ENCODE measurements around the gene FOXP1.

Gene FOXP1

DNA sequence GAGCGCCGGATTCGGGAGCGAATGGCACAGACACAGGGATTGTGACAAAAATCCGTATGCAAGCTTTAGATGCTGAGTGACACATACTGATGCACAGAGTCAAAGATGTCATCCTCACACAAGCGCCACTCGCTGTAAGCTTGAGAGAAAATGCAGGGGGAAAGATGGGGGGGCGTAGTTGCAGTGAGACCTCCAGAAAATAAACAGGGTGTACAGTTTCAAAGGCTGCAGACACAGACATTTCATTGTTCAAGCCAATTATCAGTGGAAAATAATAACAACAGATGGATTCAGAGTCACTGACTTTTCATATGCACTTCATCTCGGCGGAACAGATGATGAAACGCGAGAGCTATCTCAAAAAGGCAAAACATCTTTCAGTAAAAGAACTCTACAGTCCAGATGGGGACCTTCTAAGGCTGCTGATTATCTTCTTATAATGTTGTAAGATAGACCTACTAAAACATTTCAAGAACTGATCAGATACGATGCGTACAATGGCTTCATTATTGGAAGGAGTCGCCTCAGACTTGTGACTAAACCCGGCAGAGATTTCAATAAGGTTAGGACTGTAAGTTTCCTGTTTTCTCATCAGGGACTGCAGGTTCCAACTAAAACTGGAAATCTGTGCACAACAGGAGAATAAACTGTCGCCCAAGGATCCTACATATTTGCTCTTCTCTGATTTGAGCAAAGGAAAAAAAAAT, 275.4 kb downstream of the FOXP1 start:
- Mint-ChIP-seq H3K4me1 (ENCODE audit: low read depth) (peaks cover 86% of the 10 kb centered on the region), H3K36me3 (peaks cover 12% of the 10 kb centered on the region), H3K27ac (peak overlapping the region; percentile 100), H3K27me3 (no peaks in the 10 kb centered on the region), H3K9me3 (ENCODE audit: low read depth) (no peaks in the 10 kb centered on the region), H3K4me3 (peak overlapping the region; percentile 88)

DNA sequence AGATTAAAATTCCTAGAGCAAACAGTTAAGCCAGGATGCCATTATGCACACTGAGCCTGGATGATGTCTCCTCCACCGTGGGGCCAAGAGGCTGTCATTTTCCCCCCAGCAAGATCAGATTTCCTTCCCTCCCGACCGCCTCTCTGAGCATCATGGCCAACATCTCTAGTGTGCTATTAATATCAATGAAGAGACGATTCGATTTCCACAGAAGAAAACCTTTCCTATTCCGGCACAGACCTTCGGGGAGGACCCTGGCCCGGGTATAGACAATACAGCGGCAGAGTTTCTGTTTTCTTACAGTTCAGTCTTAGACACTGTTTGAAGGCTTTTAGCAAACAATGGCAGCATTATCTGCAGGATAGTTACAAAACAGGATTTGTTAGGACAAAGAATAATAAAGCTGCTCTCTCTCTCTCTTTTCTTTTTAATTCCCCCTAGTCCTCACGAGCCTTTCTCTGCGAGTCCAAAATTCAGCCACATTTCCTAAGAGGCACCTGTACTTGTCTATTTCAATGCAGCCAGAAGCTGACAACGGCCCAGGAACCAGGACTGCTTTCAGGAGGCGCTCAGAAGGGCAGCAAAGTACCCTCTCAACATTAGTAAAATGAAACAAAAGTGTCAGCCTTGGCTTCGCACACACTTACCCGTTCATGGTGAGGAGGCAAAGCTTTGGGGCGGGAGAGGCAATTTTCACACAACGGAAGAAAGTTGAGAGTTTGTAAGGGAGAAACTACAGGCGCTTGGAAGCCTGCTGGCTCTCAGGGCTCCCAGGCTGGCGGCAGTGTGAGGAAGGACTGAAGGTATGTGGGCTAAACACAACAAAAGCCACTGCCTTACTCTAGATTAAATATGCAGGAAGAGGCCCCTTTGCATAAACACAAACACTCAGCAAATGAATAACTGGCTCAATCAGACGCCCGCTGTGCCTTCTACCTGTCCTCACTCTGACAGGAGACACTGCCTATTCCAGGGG, 278.0 kb downstream of the FOXP1 start:
- Mint-ChIP-seq H3K9me3 (ENCODE audit: low read depth) (no peaks in the 10 kb centered on the region), H3K4me3 (peak overlapping the region; percentile 100), H3K27ac (peak overlapping the region; percentile 100), H3K4me1 (ENCODE audit: low read depth) (peaks cover 88% of the 10 kb centered on the region), H3K36me3 (peaks cover 11% of the 10 kb centered on the region), H3K27me3 (no peaks in the 10 kb centered on the region)

DNA sequence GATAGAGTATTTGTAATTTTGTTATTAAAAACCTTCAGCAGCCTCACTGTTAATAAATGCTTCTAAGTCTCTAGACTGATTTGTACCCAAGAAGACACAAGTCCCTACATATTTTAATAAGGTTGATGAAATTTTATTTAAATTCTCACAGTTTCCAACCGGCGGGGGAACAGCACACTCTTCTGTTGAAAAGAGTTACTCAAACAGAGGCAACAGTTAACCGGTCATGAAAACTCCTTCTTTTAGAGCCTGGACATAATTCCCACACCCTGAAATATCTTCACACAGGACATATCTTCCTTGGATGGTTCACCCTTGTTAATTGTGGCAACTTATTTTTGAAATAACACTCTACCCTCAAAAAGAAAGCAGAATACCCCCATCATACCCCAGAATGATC, 278.8 kb downstream of the FOXP1 start:
- Mint-ChIP-seq H3K9me3 (ENCODE audit: low read depth) (no peaks in the 10 kb centered on the region), H3K36me3 (peaks cover 16% of the 10 kb centered on the region), H3K27me3 (no peaks in the 10 kb centered on the region), H3K27ac (peak overlapping the region; percentile 100), H3K4me3 (peak overlapping the region; percentile 100), H3K4me1 (ENCODE audit: low read depth) (peaks cover 88% of the 10 kb centered on the region)

DNA sequence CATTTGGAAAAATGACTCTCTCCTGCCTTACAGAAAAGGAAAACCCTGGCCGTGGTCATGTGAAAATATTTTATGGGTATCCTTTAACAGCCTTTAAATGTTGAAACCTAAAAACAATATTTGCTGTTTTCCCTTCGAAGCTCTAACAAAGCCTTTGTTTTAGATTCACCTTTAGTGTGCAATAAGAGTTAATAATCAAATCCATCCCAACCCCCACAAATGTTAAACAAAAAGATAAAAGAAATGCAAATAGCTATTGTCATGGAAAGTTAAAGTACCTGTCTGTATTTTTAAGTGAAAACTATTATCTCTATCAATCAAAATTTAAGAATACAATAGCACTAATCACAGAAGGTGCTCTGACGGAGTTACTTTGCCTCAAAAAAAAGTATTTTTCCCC, 279.3 kb downstream of the FOXP1 start:
- peak overlapping the region; percentile 100 for H3K27ac Mint-ChIP-seq
- peak overlapping the region; percentile 100 for H3K4me3 Mint-ChIP-seq
- no peaks in the 10 kb centered on the region for H3K27me3 Mint-ChIP-seq
- H3K36me3 Mint-ChIP-seq, result peaks cover 17% of the 10 kb centered on the region
- peaks cover 87% of the 10 kb centered on the region for H3K4me1 Mint-ChIP-seq (ENCODE audit: low read depth)
- no peaks in the 10 kb centered on the region for H3K9me3 Mint-ChIP-seq (ENCODE audit: low read depth)

DNA sequence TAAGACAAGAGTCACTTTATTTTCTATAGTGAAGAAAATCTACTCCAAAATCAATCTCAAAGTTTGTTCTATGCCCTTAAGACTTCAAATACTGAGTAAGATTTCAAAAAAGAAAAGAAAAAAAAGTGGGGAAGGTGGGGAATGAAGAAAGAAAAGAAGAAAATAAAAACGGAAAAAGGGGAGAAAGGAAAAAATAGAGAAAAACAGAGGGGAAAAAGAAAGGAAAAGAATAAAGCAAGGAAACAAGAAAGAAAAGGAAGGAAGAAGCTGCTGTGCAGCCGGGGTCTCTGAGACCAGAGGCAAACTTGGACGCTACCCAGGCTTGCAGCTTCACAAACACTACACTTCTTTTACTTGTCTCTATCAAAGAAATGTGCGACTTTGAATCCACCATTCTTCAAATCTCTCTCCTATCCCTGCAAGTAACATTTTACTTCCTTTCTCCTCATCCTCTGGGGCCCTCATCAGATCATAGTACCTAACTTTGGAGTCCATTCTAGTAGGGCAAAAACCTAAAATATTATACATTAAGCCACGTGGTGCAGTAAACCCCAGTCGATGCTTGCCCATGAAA, 279.8 kb downstream of the FOXP1 start:
- Mint-ChIP-seq H3K27ac (peak overlapping the region; percentile 100), H3K9me3 (ENCODE audit: low read depth) (no peaks in the 10 kb centered on the region), H3K36me3 (peaks cover 17% of the 10 kb centered on the region), H3K27me3 (no peaks in the 10 kb centered on the region), H3K4me1 (ENCODE audit: low read depth) (peaks cover 87% of the 10 kb centered on the region), H3K4me3 (peak overlapping the region; percentile 100)

DNA sequence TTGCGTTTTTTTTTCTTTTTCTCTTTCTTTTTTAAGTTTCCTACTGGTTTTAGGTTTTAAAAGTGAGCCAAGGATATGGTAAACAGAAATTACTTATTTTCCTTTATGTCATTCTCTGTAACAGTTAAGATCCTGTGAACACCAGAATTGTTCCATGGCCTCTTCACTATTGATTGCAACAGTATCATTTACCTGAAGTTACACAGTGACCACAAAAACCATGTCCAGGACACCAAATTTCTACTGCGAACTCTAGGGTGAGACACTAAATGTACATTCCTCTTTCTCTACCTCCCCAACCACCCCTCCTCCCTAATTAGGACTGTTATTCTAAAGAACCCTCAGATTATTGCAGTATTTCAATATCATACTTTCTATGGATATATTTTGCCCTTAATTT, 280.9 kb downstream of the FOXP1 start:
- H3K4me3 Mint-ChIP-seq, result peak overlapping the region; percentile 100
- H3K9me3 Mint-ChIP-seq (ENCODE audit: low read depth), result no peaks in the 10 kb centered on the region
- peaks cover 23% of the 10 kb centered on the region for H3K36me3 Mint-ChIP-seq
- no peaks in the 10 kb centered on the region for H3K27me3 Mint-ChIP-seq
- H3K4me1 Mint-ChIP-seq (ENCODE audit: low read depth), result peaks cover 84% of the 10 kb centered on the region
- H3K27ac Mint-ChIP-seq, result peak overlapping the region; percentile 100

DNA sequence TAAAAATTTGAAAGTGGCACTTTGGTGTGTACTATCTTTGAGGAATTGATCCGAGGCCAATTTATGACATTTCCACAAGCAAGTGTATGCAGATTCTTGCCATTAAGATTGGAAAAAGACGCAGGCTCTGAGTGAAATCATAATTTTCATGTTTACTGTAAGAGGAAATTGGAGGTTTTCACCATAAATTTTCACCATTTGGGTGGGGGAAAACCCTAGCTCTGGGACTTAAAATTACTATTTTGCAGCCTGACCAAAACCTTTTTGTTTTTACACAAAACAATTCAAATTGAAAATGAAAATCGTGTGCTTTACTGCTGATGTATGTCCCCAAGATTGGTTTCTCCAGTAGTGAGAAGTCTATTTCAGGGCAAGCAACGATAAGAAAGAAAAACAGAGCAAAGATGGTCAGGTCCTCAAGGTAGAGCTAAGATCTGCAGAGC, 282.6 kb downstream of the FOXP1 start:
- peaks cover 37% of the 10 kb centered on the region for H3K36me3 Mint-ChIP-seq
- peak overlapping the region; percentile 100 for H3K27ac Mint-ChIP-seq
- no peaks in the 10 kb centered on the region for H3K9me3 Mint-ChIP-seq (ENCODE audit: low read depth)
- no peaks in the 10 kb centered on the region for H3K27me3 Mint-ChIP-seq
- H3K4me3 Mint-ChIP-seq, result peak overlapping the region; percentile 100
- peaks cover 83% of the 10 kb centered on the region for H3K4me1 Mint-ChIP-seq (ENCODE audit: low read depth)

DNA sequence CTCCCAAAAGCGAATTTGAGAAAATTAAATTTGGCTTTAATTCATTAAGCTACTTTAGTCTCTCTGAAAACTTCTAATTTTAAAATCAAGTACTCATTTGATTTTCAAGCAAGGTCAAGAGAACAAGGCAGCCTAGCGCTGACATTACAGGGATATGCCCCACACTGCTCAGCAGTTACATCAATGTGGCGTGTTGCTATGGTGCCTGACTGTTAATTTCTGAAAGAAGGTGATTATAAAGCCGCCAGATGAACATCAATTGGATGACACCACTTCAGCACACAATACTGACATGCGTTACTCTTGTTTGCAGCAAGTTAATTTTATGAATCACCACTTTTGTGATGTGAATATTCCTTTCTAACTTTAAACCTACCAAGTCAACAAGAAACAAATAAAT, 284.4 kb downstream of the FOXP1 start:
- Mint-ChIP-seq H3K27ac (peak overlapping the region; percentile 100), H3K27me3 (no peaks in the 10 kb centered on the region), H3K9me3 (ENCODE audit: low read depth) (no peaks in the 10 kb centered on the region), H3K36me3 (peaks cover 43% of the 10 kb centered on the region), H3K4me3 (peak overlapping the region; percentile 100), H3K4me1 (ENCODE audit: low read depth) (peaks cover 88% of the 10 kb centered on the region)

DNA sequence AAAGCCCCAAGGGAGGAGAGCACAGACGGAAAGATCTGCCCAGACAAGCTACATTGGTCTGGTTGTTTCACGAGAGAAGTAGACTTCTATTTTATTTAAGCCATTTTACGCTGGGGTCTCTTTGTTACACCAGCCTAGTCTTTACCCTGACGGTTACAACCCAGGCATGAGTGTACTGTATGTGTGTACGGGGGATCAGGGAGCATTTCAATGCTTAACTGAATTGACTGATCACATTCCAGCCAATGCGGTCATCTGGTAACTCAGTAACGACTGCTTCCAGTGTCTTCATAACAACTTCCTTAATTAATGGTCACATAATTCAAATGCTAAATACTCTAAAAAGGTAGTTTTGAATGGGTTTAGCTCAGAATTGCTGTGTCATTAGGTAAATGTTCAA, 288.6 kb downstream of the FOXP1 start:
- Mint-ChIP-seq H3K4me3 (peak overlapping the region; percentile 11), H3K36me3 (peaks cover 49% of the 10 kb centered on the region), H3K27me3 (no peaks in the 10 kb centered on the region), H3K27ac (peak overlapping the region; percentile 100), H3K9me3 (ENCODE audit: low read depth) (no peaks in the 10 kb centered on the region), H3K4me1 (ENCODE audit: low read depth) (peaks cover 84% of the 10 kb centered on the region)

DNA sequence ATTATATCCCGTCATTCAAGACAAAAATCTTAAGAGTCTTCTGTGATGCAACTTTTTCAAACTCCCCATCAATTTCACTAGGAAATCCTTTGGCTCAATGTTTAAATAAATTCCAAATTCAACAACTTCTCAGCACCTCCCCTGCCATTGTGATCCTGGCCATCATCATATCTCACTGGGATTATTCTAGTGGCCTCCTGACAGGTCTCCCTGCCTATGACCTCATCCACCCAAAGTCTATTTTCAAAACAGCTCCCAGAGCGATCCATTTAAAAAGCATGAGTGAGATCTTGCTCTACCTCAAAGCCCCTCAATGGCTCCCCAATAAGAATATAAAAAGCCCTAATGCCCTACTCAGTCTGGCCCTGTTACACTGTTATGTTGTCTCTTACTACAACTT, 293.2 kb downstream of the FOXP1 start:
- H3K4me1 Mint-ChIP-seq (ENCODE audit: low read depth), result peaks cover 76% of the 10 kb centered on the region

DNA sequence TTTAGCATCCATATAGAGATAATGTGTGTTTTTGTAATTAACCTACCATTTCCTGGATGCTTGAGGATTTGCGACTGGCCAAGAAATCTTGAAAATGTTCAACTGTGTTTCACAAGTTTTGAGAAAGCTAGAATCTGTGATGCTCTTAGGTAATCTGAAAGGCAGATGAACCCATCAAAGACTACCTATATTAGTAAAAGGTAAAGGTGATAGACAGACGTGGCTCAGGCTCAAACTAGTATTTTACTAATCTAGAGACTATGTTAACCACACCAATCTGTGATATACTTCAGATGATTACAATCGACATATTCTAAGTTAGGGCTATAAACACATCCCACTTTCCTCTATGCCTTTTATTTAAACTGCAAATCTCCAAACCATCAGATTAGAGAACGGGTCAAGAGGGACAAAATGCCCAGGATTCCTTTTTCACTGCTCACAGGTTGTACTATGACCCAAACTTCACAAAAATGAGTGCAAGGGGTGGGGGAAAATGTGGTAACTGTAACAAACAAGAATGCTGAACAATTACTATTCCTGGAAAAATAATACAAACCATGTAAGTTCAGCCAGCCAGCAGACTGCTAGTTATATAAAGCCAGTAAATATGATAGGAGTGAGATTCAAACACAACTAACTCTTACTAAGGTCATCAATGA, 295.1 kb downstream of the FOXP1 start:
- H3K27me3 Mint-ChIP-seq, result no peaks in the 10 kb centered on the region
- H3K4me3 Mint-ChIP-seq, result peak overlapping the region; percentile 14
- H3K4me1 Mint-ChIP-seq (ENCODE audit: low read depth), result peaks cover 75% of the 10 kb centered on the region
- no peaks in the 10 kb centered on the region for H3K9me3 Mint-ChIP-seq (ENCODE audit: low read depth)
- H3K36me3 Mint-ChIP-seq, result peaks cover 23% of the 10 kb centered on the region
- peak overlapping the region; percentile 84 for H3K27ac Mint-ChIP-seq

More for the DNA sequence above, 293.2 kb downstream of the FOXP1 start:
- no peak overlapping the region for H3K4me3 Mint-ChIP-seq
- H3K36me3 Mint-ChIP-seq, result peaks cover 31% of the 10 kb centered on the region
- H3K9me3 Mint-ChIP-seq (ENCODE audit: low read depth), result no peaks in the 10 kb centered on the region
- H3K27me3 Mint-ChIP-seq, result no peaks in the 10 kb centered on the region
- peak overlapping the region; percentile 85 for H3K27ac Mint-ChIP-seq

DNA sequence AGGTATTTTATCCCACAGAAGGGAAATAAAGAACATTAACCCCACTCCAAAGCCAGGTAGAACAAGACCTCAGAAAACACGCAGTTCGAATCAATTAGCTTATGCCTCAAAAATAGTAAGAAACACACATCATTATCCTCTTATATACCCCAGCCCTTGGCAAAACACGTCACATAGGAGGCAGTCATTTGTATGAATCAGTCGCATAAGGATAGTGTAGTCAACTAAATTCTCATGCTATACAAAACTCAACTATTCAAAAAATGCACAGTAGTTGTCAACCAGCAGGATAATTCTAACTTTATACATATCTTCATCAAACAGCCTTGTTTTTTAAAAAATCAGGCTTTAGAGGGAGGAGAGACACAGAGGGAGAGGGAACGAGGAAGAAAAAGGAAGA, 298.4 kb downstream of the FOXP1 start:
- Mint-ChIP-seq H3K4me3 (peak overlapping the region; percentile 25), H3K36me3 (peaks cover 21% of the 10 kb centered on the region), H3K27ac (peak overlapping the region; percentile 91), H3K27me3 (no peaks in the 10 kb centered on the region), H3K9me3 (ENCODE audit: low read depth) (no peaks in the 10 kb centered on the region), H3K4me1 (ENCODE audit: low read depth) (peaks cover 73% of the 10 kb centered on the region)

DNA sequence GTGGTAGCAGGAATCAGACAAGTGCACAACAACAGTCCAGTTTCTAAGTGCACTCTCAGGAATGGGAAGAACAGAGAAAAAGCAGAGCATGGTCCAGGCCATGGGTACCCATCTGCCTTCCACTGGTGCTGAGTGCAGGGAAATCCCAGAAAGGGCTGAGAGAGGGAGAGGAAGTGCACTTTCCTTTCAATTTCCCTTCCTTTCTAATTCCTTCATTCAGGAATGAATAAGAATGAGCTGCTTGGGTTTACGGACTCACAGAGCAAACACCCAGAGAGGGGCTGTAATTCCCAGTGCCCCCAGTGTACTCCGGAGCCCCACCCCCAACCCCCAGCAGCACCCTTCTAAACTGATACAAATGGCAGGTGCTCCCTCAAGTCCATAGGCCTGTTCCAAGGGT, 300.6 kb downstream of the FOXP1 start:
- peak overlapping the region; percentile 82 for H3K27ac Mint-ChIP-seq
- H3K36me3 Mint-ChIP-seq, result peaks cover 14% of the 10 kb centered on the region
- peaks cover 69% of the 10 kb centered on the region for H3K4me1 Mint-ChIP-seq (ENCODE audit: low read depth)
- H3K27me3 Mint-ChIP-seq, result no peaks in the 10 kb centered on the region
- no peaks in the 10 kb centered on the region for H3K9me3 Mint-ChIP-seq (ENCODE audit: low read depth)
- no peak overlapping the region for H3K4me3 Mint-ChIP-seq

DNA sequence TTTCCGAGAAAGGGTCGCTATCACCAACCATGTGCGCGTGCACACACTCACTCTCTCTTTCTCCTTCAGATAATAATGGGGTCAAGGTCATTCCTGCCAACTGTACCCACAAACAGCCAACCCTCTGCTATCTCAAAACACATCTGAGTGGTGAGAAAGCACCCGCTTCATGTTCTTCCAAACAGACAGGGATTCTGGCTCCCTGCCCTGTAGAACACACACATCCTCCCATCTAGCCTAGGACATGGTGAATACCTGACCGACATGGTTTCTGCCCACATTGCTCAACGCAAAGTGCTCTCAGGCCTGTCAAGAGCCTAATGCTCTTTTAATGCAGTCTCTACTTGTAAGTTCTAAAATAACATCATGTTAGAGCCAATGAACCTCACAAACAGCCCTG, 302.2 kb downstream of the FOXP1 start:
- Mint-ChIP-seq H3K36me3 (peaks cover 11% of the 10 kb centered on the region), H3K27me3 (no peaks in the 10 kb centered on the region), H3K27ac (peak overlapping the region; percentile 89), H3K9me3 (ENCODE audit: low read depth) (no peaks in the 10 kb centered on the region), H3K4me1 (ENCODE audit: low read depth) (peaks cover 71% of the 10 kb centered on the region), H3K4me3 (peak overlapping the region; percentile 42)
